HCT116 (cell line): ENCODE results near the gene GPC5. TPM values are rescaled to one million over a fixed set of nuclear protein-coding genes. Genes with fewer than 3 reads are reported as not detected.

Experiments
- ATAC-seq: fragments of 200-7000 bp; cut with Tn5 transposase; 2 replicates; pipeline ENCODE4 v1.9.1; 2020; ENCODE audit warnings: mild to moderate bottlenecking, moderate library complexity
- BruUV-seq: library from RNA; stranded (reverse); fragments of 400-500 nt; replicated peaks from 2 replicates; lab custom pipeline; 2021; lab: Mats Ljungman, UMichigan
- CTCF ChIA-PET: fragments of 300-600 bp; sonication (Branson Sonifier 250); formaldehyde crosslinking; loops from one replicate; lab custom pipeline; 2021; ENCODE audit warnings: antibody characterized with exemption; lab: Charles Lee
- POLR2A ChIA-PET: fragments of 300-600, 350-600 bp; sonication (Branson Sonifier 250); formaldehyde crosslinking; loops from one replicate; lab custom pipeline; 2021; ENCODE audit warnings: antibody characterized with exemption; lab: Charles Lee
- RAD21 ChIA-PET, 2 experiments: fragments of 300-600 bp; sonication (Branson Sonifier 250); formaldehyde crosslinking; loops; one replicate each; lab custom pipeline; 2023; ENCODE audit warnings: low total read pairs in 2 of 2; ENCODE audit not compliant: uncharacterized antibody in 2 of 2, unreplicated experiment in 2 of 2, low non-redundant PET in 1 of 2; lab: Charles Lee
- DNase-seq: peaks from one replicate; pipeline ENCODE4 v3.0.0-alpha.2; 2010; ENCODE audit warnings: low read depth, low spot score
- H2AFZ ChIP-seq: fragments of 200-600 bp; shearing (Covaris generic), sonication (generic); 2 replicates; pipeline ENCODE4 v1.6.1; 2017; ENCODE audit warnings: low read depth, mixed run types, mixed read lengths, antibody characterized with exemption, low read length; ENCODE audit not compliant: poor library complexity, severe bottlenecking
- H3K27ac ChIP-seq: 2 replicates; pipeline ENCODE4 v1.5.1; 2012; ENCODE audit warnings: low read depth, low read length
- H3K27me3 ChIP-seq: fragments of 200-600 bp; sonication (generic); 2 replicates; pipeline ENCODE4 v1.6.1; 2016; ENCODE audit warnings: mixed run types, low read length, mixed read lengths; ENCODE audit not compliant: insufficient read depth
- H3K36me3 ChIP-seq, 2 experiments: fragments of 200-500 bp in 1 of 2; fragments of 200-600 bp in 1 of 2; sonication (Bioruptor generic) in 1 of 2; sonication (generic) in 1 of 2; 2 replicates each; pipeline versions ENCODE4 v1.5.1 to v1.6.1; 2014 to 2016; ENCODE audit warnings: low read length in 2 of 2, inconsistent platforms in 1 of 2, mixed read lengths in 1 of 2, mixed run types in 1 of 2; ENCODE audit not compliant: insufficient read depth in 2 of 2, control insufficient read depth in 1 of 2
- H3K4me1 ChIP-seq, 2 experiments: fragments of 200-600 bp in 1 of 2; sonication (generic) in 1 of 2; 2 replicates each; pipeline versions ENCODE4 v1.5.1 to v1.6.1; 2012 to 2017; ENCODE audit warnings: low read length in 2 of 2, inconsistent platforms in 1 of 2, mild to moderate bottlenecking in 1 of 2, mixed read lengths in 1 of 2, mixed run types in 1 of 2, moderate library complexity in 1 of 2; ENCODE audit not compliant: insufficient read depth in 2 of 2, control insufficient read depth in 1 of 2
- H3K4me2 ChIP-seq: fragments of 200-600 bp; sonication (generic); 2 replicates; pipeline ENCODE4 v1.6.1; 2017; ENCODE audit warnings: mixed run types, low read length, mixed read lengths
- H3K4me3 ChIP-seq, 2 experiments: fragments of 200-600 bp in 1 of 2; sonication (generic) in 1 of 2; replicated peaks in 1 of 2; 2 replicates each; pipeline ENCODE4 v1.5.1; 2011 to 2016; ENCODE audit warnings: low read length in 2 of 2, control low read depth in 1 of 2, low read depth in 1 of 2, mild to moderate bottlenecking in 1 of 2, mixed read lengths in 1 of 2, mixed run types in 1 of 2
- H3K79me2 ChIP-seq: fragments of 200-600 bp; sonication (generic); 2 replicates; pipeline ENCODE4 v1.6.1; 2017; ENCODE audit warnings: mild to moderate bottlenecking, mixed run types, low read length, moderate library complexity, mixed read lengths; ENCODE audit not compliant: insufficient read depth
- H3K9ac ChIP-seq: fragments of 200-600 bp; sonication (generic); 2 replicates; pipeline ENCODE4 v1.6.1; 2016; ENCODE audit warnings: low read length, mixed read lengths
- H3K9me2 ChIP-seq: fragments of 200-600 bp; sonication (generic), shearing (Covaris generic); 2 replicates; pipeline ENCODE4 v1.6.1; 2017; ENCODE audit warnings: mixed run types, mild to moderate bottlenecking, moderate library complexity; ENCODE audit not compliant: insufficient read depth
- H3K9me3 ChIP-seq, 2 experiments: fragments of 200-500 bp in 1 of 2; fragments of 200-600 bp in 1 of 2; sonication (Bioruptor generic) in 1 of 2; sonication (generic) in 1 of 2; 2 replicates each; pipeline ENCODE4 v1.6.1; 2014 to 2017; ENCODE audit warnings: low read length in 2 of 2, mixed read lengths in 2 of 2, inconsistent platforms in 1 of 2, low read depth in 1 of 2, mild to moderate bottlenecking in 1 of 2, mixed run types in 1 of 2, moderate library complexity in 1 of 2; ENCODE audit not compliant: control insufficient read depth in 1 of 2, insufficient read depth in 1 of 2
- H4K20me1 ChIP-seq: fragments of 200-600 bp; sonication (generic), shearing (Covaris generic); 2 replicates; pipeline ENCODE4 v1.6.1; 2017; ENCODE audit warnings: mixed run types, mild to moderate bottlenecking, moderate library complexity; ENCODE audit not compliant: insufficient read depth
- ATF3 ChIP-seq: IDR thresholded peaks from 2 replicates; pipeline ENCODE4 v1.6.1; 2012
- CTCF ChIP-seq, 3 experiments: fragments of 200-600 bp in 1 of 3; sonication (generic) in 1 of 3; IDR thresholded peaks in 2 of 3; conservative IDR thresholded peaks in 1 of 3; 2 replicates each; pipeline ENCODE4 v1.5.1; 2012 to 2017; ENCODE audit warnings: low read depth in 2 of 3, low read length in 2 of 3, antibody characterized with exemption in 1 of 3, borderline replicate concordance in 1 of 3, control low read depth in 1 of 3, mild to moderate bottlenecking in 1 of 3, mixed read lengths in 1 of 3, mixed run types in 1 of 3, moderate library complexity in 1 of 3; ENCODE audit not compliant: insufficient read depth in 1 of 3
- EGR1 ChIP-seq: IDR thresholded peaks from 2 replicates; pipeline ENCODE4 v1.6.1; 2012; ENCODE audit warnings: low read depth
- ELF1 ChIP-seq: IDR thresholded peaks from 2 replicates; pipeline ENCODE4 v1.6.1; 2012; ENCODE audit warnings: low read depth, borderline replicate concordance
- EZH2 ChIP-seq: fragments of 200-600 bp; sonication (generic); IDR thresholded peaks from 2 replicates; pipeline ENCODE4 v1.6.1; 2017; ENCODE audit warnings: antibody characterized with exemption, mixed run types
- EZH2phosphoT487 ChIP-seq: fragments of 200-600 bp; IDR thresholded peaks from 2 replicates; pipeline ENCODE4 v1.6.1; 2018; ENCODE audit warnings: antibody characterized with exemption, borderline replicate concordance
- FOSL1 ChIP-seq: IDR thresholded peaks from 2 replicates; pipeline ENCODE4 v1.6.1; 2012; ENCODE audit warnings: low read depth
- JUND ChIP-seq: IDR thresholded peaks from 2 replicates; pipeline ENCODE4 v1.6.1; 2012
- POLR2A ChIP-seq: IDR thresholded peaks from 2 replicates; pipeline ENCODE4 v1.7.0; 2011; ENCODE audit warnings: borderline replicate concordance; ENCODE audit not compliant: insufficient read depth, insufficient read length; ENCODE audit errors: extremely low read depth
- POLR2AphosphoS5 ChIP-seq: IDR thresholded peaks from 2 replicates; pipeline ENCODE4 v1.6.1; 2011; ENCODE audit warnings: mild to moderate bottlenecking, low read depth, low read length, moderate library complexity
- REST ChIP-seq: IDR thresholded peaks from 2 replicates; pipeline ENCODE4 v1.6.1; 2012; ENCODE audit warnings: low read depth
- SIN3A ChIP-seq: IDR thresholded peaks from 2 replicates; pipeline ENCODE4 v1.6.1; 2012; ENCODE audit warnings: low read depth
- SP1 ChIP-seq: IDR thresholded peaks from 2 replicates; pipeline ENCODE4 v1.6.1; 2012; ENCODE audit warnings: low read depth
- SRF ChIP-seq: IDR thresholded peaks from 2 replicates; pipeline ENCODE4 v1.6.1; 2012; ENCODE audit warnings: low read depth
- TCF7L2 ChIP-seq: IDR thresholded peaks from 2 replicates; pipeline ENCODE4 v1.7.0; 2011; ENCODE audit warnings: borderline replicate concordance, inconsistent platforms; ENCODE audit not compliant: insufficient read depth, insufficient read length; ENCODE audit errors: extremely low read depth
- YY1 ChIP-seq: IDR thresholded peaks from 2 replicates; pipeline ENCODE4 v1.6.1; 2011; ENCODE audit warnings: low read length, low read depth, moderate library complexity, mild to moderate bottlenecking; ENCODE audit not compliant: insufficient replicate concordance; ENCODE audit errors: extremely low read depth
- ZBTB33 ChIP-seq: IDR thresholded peaks from 2 replicates; pipeline ENCODE4 v1.6.1; 2011; ENCODE audit warnings: mild to moderate bottlenecking, low read length, moderate library complexity; ENCODE audit not compliant: insufficient replicate concordance; ENCODE audit errors: extremely low read depth
- ZFX ChIP-seq: fragments of 450-650 bp; IDR thresholded peaks from 2 replicates; pipeline ENCODE4 v1.6.1; 2017
- ZNF274 ChIP-seq: fragments of 200-500 bp; sonication (Bioruptor generic); IDR thresholded peaks from 2 replicates; pipeline ENCODE4 v1.6.1; 2014; ENCODE audit warnings: mild to moderate bottlenecking, low read depth, low read length, inconsistent platforms
- intact Hi-C: fragments of 100-400 bp; cut with micrococcal nuclease; formaldehyde crosslinking; loops from 2 replicates; pipeline ENCODE4 v1.10.0; 2022
- total RNA-seq: library from RNA; stranded (reverse); gene quantifications from one replicate; pipeline ENCODE4 v1.2.1, GENCODE V29; 2021; ENCODE audit not compliant: unreplicated experiment

GPC5 gene
- total RNA-seq, 1 experiment from 2014 or later = not detected

- no peak for TF ChIP-seq POLR2A
- no peak for TF ChIP-seq FOSL1
- TF ChIP-seq SRF = no peak
- TF ChIP-seq CTCF (IDR thresholded peaks at IDR 0.05 in 2 of 3, conservative IDR thresholded peaks at IDR 0.05 in 1 of 3; ENCODE audit: borderline replicate concordance in 1 of 3, insufficient read depth in 1 of 3, low read depth in 2 of 3, low read length in 2 of 3) = no peak
- TF ChIP-seq ZNF274 = no peak
- no peak for TF ChIP-seq EZH2phosphoT487
- TF ChIP-seq TCF7L2 = no peak
- TF ChIP-seq REST = no peak
- no peak for TF ChIP-seq ATF3
- no peak for TF ChIP-seq EZH2
- no peak for TF ChIP-seq SP1
- no peak for TF ChIP-seq ELF1
- TF ChIP-seq POLR2AphosphoS5 = no peak
- no peak for TF ChIP-seq EGR1
- no peak for TF ChIP-seq ZBTB33
- no peak for TF ChIP-seq JUND
- TF ChIP-seq ZFX = no peak
- no peak for TF ChIP-seq SIN3A
- no peak for TF ChIP-seq YY1
- CTCF ChIA-PET = no interaction called here
- intact Hi-C loops = no loop called here
- Histone ChIP-seq H4K20me1 (no peaks in the 10 kb centered on the region), H3K36me3 (no peaks in the 10 kb centered on the region), H3K4me3 (no peak overlapping the region), H3K9me3 (peaks cover 6 to 25% of the 10 kb centered on the region in 2 experiments; a peak in 3 of 4 replicates), H3K27ac (no peak overlapping the region), H3K79me2 (no peaks in the 10 kb centered on the region), H3K4me2 (no peak overlapping the region), H3K9me2 (no peaks in the 10 kb centered on the region), H3K9ac (no peak overlapping the region), H3K4me1 (no peaks in the 10 kb centered on the region), H3K27me3 (no peaks in the 10 kb centered on the region), H2AFZ (no peak overlapping the region)
- RAD21 ChIA-PET = no interaction called here
- DNase-seq (no peak), ATAC-seq (no peak)
- POLR2A ChIA-PET = no interaction called here
- no TSS peak for BruUV-seq
Measured at GRCh38 chr13:91701975-91702374, 303.6 kb downstream of the GPC5 start.
